Heart right ventricle (tissue), 16 donors: ENCODE results near the gene MICA. TPM values are rescaled to one million over a fixed set of nuclear protein-coding genes. Genes with fewer than 3 reads are reported as not detected.
"Not testable (repeated sequence)": the region's sequence is repeated elsewhere in the genome, so short reads cannot be mapped to it uniquely, and the experiment has no call there.

Source experiments
- ATAC-seq, 8 donors: fragments of 200-7000 bp; cut with Tn5 transposase; one replicate each; pipeline ENCODE4 v1.9.1; 2020; ENCODE audit warnings: mild to moderate bottlenecking in 8 of 8, moderate library complexity in 8 of 8, moderate number of reproducible peaks in 1 of 8
- DNase-seq, 2 donors: peaks; one replicate each; pipeline ENCODE4 v3.0.0-alpha.2; 2020
- H3K27ac ChIP-seq, 10 donors: fragments of 200-600 bp; sonication (generic) in 2 of 10; one replicate each; pipeline versions ENCODE4 v1.5.0 to v1.8.0; 2020 to 2022; ENCODE audit warnings: mild to moderate bottlenecking in 3 of 10
- H3K27me3 ChIP-seq, 7 donors: fragments of 200-600 bp; one replicate each; pipeline ENCODE4 v1.8.0; 2021 to 2022; ENCODE audit warnings: mild to moderate bottlenecking in 2 of 7
- H3K36me3 ChIP-seq, 9 donors: fragments of 200-600 bp; sonication (generic) in 1 of 9; one replicate each; pipeline versions ENCODE4 v1.5.0 to v1.8.0; 2020 to 2022; ENCODE audit warnings: mild to moderate bottlenecking in 2 of 9
- H3K4me1 ChIP-seq, 9 donors: fragments of 200-600 bp; sonication (generic) in 1 of 9; one replicate each; pipeline versions ENCODE4 v1.5.0 to v1.8.0; 2020 to 2022; ENCODE audit warnings: mild to moderate bottlenecking in 4 of 9
- H3K4me3 ChIP-seq, 10 donors: fragments of 200-600 bp; sonication (generic) in 2 of 10; one replicate each; pipeline versions ENCODE4 v1.5.0 to v1.8.0; 2020 to 2022; ENCODE audit warnings: mild to moderate bottlenecking in 7 of 10, moderate library complexity in 2 of 10
- H3K9me3 ChIP-seq, 11 donors: fragments of 200-600 bp in 10 of 11; sonication (generic) in 2 of 11; one replicate each; pipeline versions ENCODE4 v1.5.0 to v1.8.0; 2013 to 2022; ENCODE audit warnings: mild to moderate bottlenecking in 2 of 11, control low read depth in 1 of 11, moderate library complexity in 1 of 11
- CTCF ChIP-seq, 9 donors: fragments of 200-600 bp; sonication (generic) in 2 of 9; IDR thresholded peaks; one replicate each; pipeline versions ENCODE4 v1.5.0 to v1.8.0; 2021 to 2022; ENCODE audit warnings: antibody characterized with exemption in 9 of 9, mild to moderate bottlenecking in 5 of 9, moderate library complexity in 1 of 9
- WGBS, 2 donors: extraction: QIAGEN DNeasy Blood & Tissue Kit; methylation state at CpG; one replicate each; pipeline ENCODE4 v1.1.7; 2013; ENCODE audit warnings: inconsistent platforms in 1 of 2; 5-methylcytosine and 5-hydroxymethylcytosine counted together
- intact Hi-C, 10 donors: fragments of 100-400 bp; cut with DNase I; formaldehyde crosslinking; loops; one replicate each; pipeline versions ENCODE4 v1.11.1 to v1.14.2; 2022
- polyA plus RNA-seq, 2 donors: library from polyadenylated mRNA; stranded (reverse); fragments of 200-250 nt; gene quantifications; one replicate each; pipeline ENCODE4 v1.2.3, GENCODE V29; 2013
- total RNA-seq, 10 donors: library from RNA; stranded (reverse); fragmentation: NEBNext Ultra II Directional in 3 of 10; extraction: Animal tissue kit (Norgen Biotek cat#: 25700) in 3 of 10; gene quantifications; one replicate each; pipeline versions ENCODE4 v1.2.1 to v1.2.4, GENCODE V29; 2021 to 2023
- donor health status: Arrhythmogenic right ventricular cardiomyopathy.
- donor health status: ischemic (EF 13 %, LVEDD 7.1; RV severe dilation, severe dysfunction).
- donor health status: healthy with polysubstance abuse.
- donor health status: DM: no; HTN: yes; CAD: no.
- donor health status: DM: no; HTN: no; CAD: no.
- donor health status: ischemic (EF 25% LVEDD 6.9; RV normal size, moderate dysfunction).
- donor health status: ischemic (EF 25% LVEDD 5.7; RV mildly dilated, moderate dysfunction).
- donor health status: healthy.
- donor health status: DM: yes; HTN: yes; CAD: no.
- donor health status: Ischemic cardiomyopathy.
- donor health status: ischemic (EF 35%, LVEDD 5.7; RV mildly dilated, moderate dysfunction).
- donor health status: nonischemic (EF 11% LVEDD 7.7; RV severe dilation, severe dysfunction).
- donor health status: DM: yes; HTN: yes; CAD: no.
- donor health status: PGD.
- donor health status: ischemic (EF 29% LVEDD 5.4; RV normal size, mild dysfunction).
- donor health status: nonischemic (EF 23%, LVEDD 6.1; RV moderate dilation, normal function).

The MICA gene
- total and polyA plus RNA-seq, 12 donors: 3.2 to 36.0 (median 9.1) TPM

GRCh38 chr6:31438222-31438621, 34.8 kb downstream of the MICA start:
- Histone ChIP-seq H3K27ac (no peak overlapping the region), H3K4me3 (no peak overlapping the region), H3K36me3 (no peaks in the 10 kb centered on the region), H3K4me1 (peaks cover 0 to 11% (median 7%) of the 10 kb centered on the region in 9 donors), H3K27me3 (peaks cover 0 to 10% (median 0%) of the 10 kb centered on the region in 7 donors), H3K9me3 (peaks cover 0 to 18% (median 0%) of the 10 kb centered on the region in 11 donors)
- TF ChIP-seq CTCF (IDR thresholded peaks at IDR 0.05): no peak
- intact Hi-C loops: no loop called here
- DNase-seq: no peak
- 85 to 90% methylated on average over 2 of the region's 2 CpGs for WGBS, 2 donors
- ATAC-seq: no peak

GRCh38 chr6:31438677-31439076, 35.3 kb downstream of the MICA start:
- H3K27me3 ChIP-seq: peaks cover 0 to 10% (median 0%) of the 10 kb centered on the region in 7 donors
- DNase-seq: no peak

GRCh38 chr6:31441365-31442267, 38.2 kb downstream of the MICA start:
- no peak overlapping the region for H3K27ac ChIP-seq
- 15 to 19% methylated on average over 28 of the region's 28 CpGs for WGBS, 2 donors
- peaks cover 0 to 11% (median 7%) of the 10 kb centered on the region in 9 donors for H3K4me1 ChIP-seq
- TF ChIP-seq CTCF (IDR thresholded peaks at IDR 0.05): peak; percentile 70 to 92 (median 89)
- intact Hi-C loops: loop anchor here (1.0 to 10.0 kb wide), 8 partner anchors 39 to 247 kb away; partner anchors contain the start of gene MICA (in 2 of the 10)
- ATAC-seq (peak; percentile 89 to 99 (median 97)), DNase-seq (peak; percentile 81 to 86)
- peaks cover 0 to 15% (median 0%) of the 10 kb centered on the region in 7 donors for H3K27me3 ChIP-seq
- H3K4me3 ChIP-seq: peak overlapping the region in 7 of 10 donors; percentile 8 to 38 (median 28)
- H3K9me3 ChIP-seq: peaks cover 0 to 18% (median 0%) of the 10 kb centered on the region in 11 donors
- H3K36me3 ChIP-seq: no peaks in the 10 kb centered on the region

More at GRCh38 chr6:31438677-31439076, 35.3 kb downstream of the MICA start:
- ATAC-seq: no peak
- peaks cover 0 to 18% (median 0%) of the 10 kb centered on the region in 11 donors for H3K9me3 ChIP-seq
- H3K36me3 ChIP-seq: no peaks in the 10 kb centered on the region
- H3K4me1 ChIP-seq: peaks cover 0 to 11% (median 7%) of the 10 kb centered on the region in 9 donors
- H3K4me3 ChIP-seq: no peak overlapping the region
- no peak for TF ChIP-seq CTCF (IDR thresholded peaks at IDR 0.05)
- intact Hi-C loops: no loop called here
- H3K27ac ChIP-seq: no peak overlapping the region
- 55 to 87% methylated on average over 2 of the region's 2 CpGs for WGBS, 2 donors

- no peak for TF ChIP-seq CTCF (IDR thresholded peaks at IDR 0.05)
- 69 to 75% methylated on average over 4 of the region's 4 CpGs for WGBS, 2 donors
- ATAC-seq: no peak
Observed at GRCh38 chr6:31446481-31446880, 43.1 kb downstream of the MICA start.

GRCh38 chr6:31446999-31447789, 43.8 kb downstream of the MICA start:
- not testable (repeated sequence) for H3K9me3 ChIP-seq, DNase-seq, H3K4me3 ChIP-seq, H3K36me3 ChIP-seq, ATAC-seq, H3K4me1 ChIP-seq, H3K27ac ChIP-seq
- intact Hi-C loops: loop anchor here in 1 of 10 donors (10.0 kb wide), 1 partner anchor 252 kb away; no protein-coding TSS in a partner anchor
- H3K27me3 ChIP-seq: peaks cover 0 to 15% (median 0%) of the 10 kb centered on the region in 7 donors
- WGBS, 2 donors: 83 to 84% methylated on average over 4 of the region's 6 CpGs

More at GRCh38 chr6:31446481-31446880, 43.1 kb downstream of the MICA start:
- H3K9me3 ChIP-seq: peaks cover 0 to 9% (median 0%) of the 10 kb centered on the region in 11 donors
- H3K27me3 ChIP-seq: peaks cover 0 to 15% (median 0%) of the 10 kb centered on the region in 7 donors
- peaks cover 0 to 5% (median 2%) of the 10 kb centered on the region in 9 donors for H3K4me1 ChIP-seq
- H3K36me3 ChIP-seq: no peaks in the 10 kb centered on the region
- no peak overlapping the region for H3K4me3 ChIP-seq
- no peak overlapping the region for H3K27ac ChIP-seq
- intact Hi-C loops: loop anchor here in 1 of 10 donors (10.0 kb wide), 1 partner anchor 252 kb away; no protein-coding TSS in a partner anchor
- DNase-seq: no peak
